ENCODE data around the gene AOPEP.

- TF ChIP-seq CTCF (IDR thresholded peaks at IDR 0.05) = no peak
- no peak for TF ChIP-seq EZH2 (IDR thresholded peaks at IDR 0.05)
- no peak for TF ChIP-seq EZH2phosphoT487 (IDR thresholded peaks at IDR 0.05)
These were observed 369.9 kb downstream of the AOPEP start for GRCh38 chr9:95096381-95096780.
